SHP77 treated with DMSO at 0.1 percent for 48 hours (cell line): ENCODE measurements around the gene CD164L2.

ENCODE experiments used
- DNase-seq: peaks from one replicate; lab custom pipeline; 2025; lab: John Stamatoyannopoulos, UW

Gene CD164L2

GRCh38 chr1:27363766-27364695, 19.1 kb downstream of the CD164L2 start:
- no peak for DNase-seq

- DNase-seq = no peak
Observed at GRCh38 chr1:27361553-27361952, 21.6 kb downstream of the CD164L2 start.

- no peak for DNase-seq
Observed at GRCh38 chr1:27361044-27361402, 22.1 kb downstream of the CD164L2 start.

DNA sequence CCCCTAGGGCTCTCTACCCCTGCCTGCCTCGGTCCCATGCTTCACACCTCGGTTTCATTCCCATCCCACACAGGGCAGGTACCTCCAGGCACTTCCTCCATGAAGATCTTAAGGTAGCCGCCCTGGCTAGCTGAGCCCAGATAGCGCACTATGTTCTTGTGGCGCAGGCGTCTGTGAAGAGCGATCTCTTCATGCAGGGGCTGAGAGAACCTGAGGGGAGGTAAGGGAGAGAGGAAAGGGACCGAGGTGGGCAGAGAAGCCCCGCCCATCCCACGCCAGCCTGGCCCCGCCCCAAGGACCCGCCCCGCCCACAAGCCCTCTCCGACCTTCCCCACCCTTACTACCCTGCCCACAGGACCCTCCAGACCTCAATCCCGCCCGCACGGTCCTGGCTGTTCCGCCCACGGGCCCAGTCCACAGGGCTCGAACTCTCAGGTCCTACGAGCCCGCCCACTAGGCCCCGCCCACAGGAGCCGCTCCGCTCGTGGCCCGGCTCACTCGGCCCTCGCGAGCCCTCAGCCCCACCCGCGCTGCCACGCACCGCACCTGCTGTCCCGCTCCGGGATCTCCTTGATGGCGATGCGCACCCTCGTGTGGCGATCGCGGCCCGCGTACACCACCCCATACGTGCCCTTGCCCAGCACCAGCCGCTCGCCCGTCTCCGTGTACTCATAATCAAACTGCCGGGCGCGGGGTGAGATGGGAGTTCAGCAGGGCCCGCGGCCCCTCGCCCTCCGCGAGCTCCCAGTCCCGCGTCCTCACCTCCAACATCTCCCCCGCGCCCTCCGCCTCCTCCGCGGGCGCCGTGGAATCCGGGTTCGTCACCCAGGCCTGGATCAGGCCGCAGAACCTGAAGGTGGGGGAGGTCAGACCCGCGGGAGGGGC, 22.7 kb downstream of the CD164L2 start:
- no peak for DNase-seq

GRCh38 chr1:27359822-27360158, 23.3 kb downstream of the CD164L2 start:
- DNase-seq = no peak

DNA sequence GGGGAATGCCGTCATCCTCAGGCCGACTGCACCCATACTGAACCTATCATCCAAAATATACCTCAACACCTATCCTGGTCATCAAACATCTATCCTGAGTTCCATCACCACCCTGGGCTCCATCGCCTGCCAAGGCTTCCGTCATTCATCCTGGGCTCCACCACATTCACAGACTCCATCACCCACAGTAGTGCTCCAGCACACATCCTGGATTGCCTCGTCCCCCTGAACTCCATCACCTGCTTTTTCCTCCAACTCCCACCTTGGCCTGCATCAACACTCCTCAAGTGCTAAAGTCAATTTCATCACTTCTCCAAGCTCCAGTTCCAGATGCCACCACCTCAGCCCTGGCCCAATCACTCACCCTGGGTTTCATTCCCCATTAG, 24.2 kb downstream of the CD164L2 start:
- no peak for DNase-seq

DNA sequence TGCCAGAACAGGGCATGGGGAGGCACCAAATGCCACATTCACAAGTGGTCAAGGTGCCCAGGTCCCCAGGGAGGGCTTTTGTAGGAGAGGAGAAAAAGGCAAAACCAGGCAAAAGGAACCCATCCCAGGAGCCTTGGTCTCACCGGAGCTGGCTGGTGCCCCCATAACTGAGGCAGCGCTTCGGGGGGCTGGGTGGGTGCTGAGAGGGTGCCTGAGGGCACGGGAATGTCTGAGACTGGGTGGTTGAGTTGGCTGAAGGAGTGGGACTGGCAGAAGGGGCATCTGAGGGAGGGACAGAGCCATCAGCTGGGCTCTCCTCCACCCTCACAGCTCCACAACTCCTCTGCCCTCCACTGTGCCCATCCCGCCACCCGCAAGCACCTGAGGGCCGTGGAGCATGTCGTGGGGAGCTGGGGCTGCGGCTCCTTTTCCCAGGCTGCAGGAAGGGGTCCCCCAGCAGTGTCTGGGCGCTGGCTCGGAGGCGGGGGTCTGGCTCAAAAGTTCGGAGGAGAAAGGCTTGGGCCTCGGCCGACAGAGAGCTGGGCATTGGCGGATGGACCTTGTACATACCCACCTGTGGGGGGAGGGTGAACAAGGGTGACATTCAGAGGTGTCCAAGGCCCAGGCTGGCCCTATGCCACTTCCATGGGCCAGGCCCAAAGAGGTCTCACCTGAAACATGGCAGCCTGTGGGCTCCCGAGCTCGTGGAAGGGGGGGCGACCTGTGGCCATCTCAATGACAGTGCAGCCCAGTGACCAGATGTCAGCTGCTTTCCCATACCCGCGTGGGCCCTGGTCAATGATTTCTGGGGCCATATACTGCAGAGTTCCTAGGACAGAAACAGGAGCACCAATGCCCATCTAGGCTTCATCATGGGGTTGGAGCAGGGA, 24.9 kb downstream of the CD164L2 start:
- DNase-seq = no peak

DNA sequence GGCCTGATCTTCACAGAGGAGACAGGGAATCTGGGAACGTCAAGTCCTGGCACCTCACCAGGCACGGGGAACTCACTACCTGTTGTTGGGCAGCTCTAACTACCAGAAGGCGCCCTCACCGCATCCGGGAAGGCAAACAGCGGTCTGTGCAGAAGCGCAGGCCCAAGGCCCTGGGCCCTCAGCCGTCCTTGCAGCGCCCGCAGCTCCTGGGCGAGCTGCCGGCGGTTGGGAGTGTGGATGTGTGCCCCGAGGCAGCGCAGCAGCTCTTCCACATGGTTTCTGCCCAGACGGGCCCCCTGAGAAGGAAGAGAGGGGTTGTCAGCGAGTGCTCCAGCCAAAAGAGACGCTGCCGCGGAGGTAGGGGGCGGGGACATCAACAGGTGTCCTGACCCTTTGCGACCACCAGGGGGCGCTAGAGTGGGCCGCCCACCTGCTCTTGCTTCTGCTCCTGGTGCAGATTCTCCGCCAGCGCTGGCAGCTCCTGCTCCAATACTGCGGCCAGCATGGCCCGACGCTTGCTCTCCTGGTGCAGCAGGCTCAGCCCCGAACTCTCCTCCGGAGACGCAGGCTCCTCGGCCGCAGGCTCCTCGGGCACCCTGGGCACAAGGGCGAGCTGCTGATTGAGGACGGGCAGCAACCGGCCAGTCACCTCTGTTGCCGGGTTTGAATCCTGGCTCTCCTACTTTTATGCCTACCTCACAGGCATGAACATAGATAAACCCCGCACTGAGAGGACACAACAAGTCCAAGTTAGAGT, 25.7 kb downstream of the CD164L2 start:
- DNase-seq = peak; percentile 32

DNA sequence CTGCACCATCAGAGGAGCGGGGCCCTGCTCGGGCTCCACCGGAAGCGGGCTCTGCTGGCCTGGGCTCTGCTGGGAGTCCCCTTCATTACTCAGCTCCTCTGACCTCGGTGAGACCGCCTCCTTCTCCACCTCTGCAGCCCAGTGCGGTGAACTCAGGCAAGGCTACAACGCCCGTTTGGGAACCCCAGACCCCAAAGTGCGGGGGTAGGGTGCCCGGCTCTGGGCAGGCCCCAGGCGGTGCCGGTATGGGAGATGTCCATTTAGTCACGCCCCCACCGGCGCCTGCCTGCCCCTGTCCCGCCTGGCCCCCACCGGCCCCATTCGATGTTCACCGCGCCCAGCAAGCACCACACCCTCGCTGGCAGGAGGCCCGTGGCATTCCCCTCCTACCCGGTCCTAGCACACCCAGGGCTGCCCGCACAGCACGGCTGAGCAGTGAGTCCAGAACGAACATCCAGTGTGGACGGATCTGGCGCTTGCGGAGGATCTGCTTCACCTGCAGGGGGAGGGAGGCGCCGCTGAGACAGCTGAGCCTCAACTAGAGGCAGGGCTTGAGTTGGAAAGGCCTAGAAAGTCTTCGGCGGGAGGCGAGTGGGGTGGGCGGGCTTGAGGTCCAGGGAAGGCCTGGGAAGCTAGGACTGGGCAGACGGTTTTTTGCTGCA, 26.4 kb downstream of the CD164L2 start:
- no peak for DNase-seq

DNA sequence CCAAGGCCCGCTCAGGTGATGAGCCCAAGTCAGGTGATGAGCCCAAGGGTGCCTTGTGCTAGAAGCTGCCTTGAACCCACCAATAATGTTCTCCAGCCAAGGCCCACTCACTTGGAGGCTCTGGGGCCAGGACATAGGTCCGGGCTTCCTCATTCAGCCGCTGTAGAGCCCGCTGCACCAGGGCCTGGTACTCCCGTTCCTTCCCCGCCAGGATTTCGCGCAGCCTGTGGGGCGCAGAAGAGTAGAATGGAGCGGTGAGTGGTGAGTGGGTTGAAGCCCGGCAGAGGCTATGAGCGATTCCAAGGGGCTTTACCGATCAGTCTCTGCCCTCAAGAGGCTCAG, 26.9 kb downstream of the CD164L2 start:
- DNase-seq = no peak

DNA sequence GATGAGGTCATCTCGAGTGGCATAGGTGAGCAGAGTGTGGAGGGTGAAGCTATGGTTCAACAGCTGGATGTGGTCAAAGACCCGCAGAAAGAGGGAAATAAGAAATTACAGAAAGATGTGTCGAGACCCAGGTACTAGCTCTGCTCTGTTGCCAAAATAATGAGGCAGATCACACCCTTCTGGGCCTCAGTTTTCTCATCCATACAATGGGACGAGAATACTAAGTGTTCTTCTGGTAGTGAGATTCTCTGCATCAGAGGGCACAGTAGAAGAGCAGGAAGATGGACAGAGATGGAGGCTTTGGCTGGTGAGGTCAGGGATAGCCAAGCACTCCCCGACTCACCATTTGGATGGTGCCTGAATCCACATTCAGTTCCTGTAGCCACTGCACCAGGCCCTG, 27.4 kb downstream of the CD164L2 start:
- no peak for DNase-seq

GRCh38 chr1:27353629-27354028, 29.5 kb downstream of the CD164L2 start:
- DNase-seq = no peak

- no peak for DNase-seq
Observed at GRCh38 chr1:27353166-27353565, 30.0 kb downstream of the CD164L2 start.

GRCh38 chr1:27351541-27352107, 31.5 kb downstream of the CD164L2 start:
- DNase-seq = no peak

GRCh38 chr1:27350663-27351540, 32.2 kb downstream of the CD164L2 start:
- no peak for DNase-seq

- no peak for DNase-seq
Observed at GRCh38 chr1:27349784-27350662, 33.1 kb downstream of the CD164L2 start.

GRCh38 chr1:27348861-27349783, 34.0 kb downstream of the CD164L2 start:
- DNase-seq = no peak
